Measurements from ENCODE around the gene PIH1D2. TPM values are rescaled to one million over a fixed set of nuclear protein-coding genes. Genes with fewer than 3 reads are reported as not detected.

The PIH1D2 gene
- total RNA-seq (2021) (0.71 to 0.85 TPM (median 0.71 TPM) in 3 replicates), Bru-seq, nascent RNA (percentile 39 among the genes with signal in this experiment)
- long read RNA-seq, experiment 1 = 0 reads
- long read RNA-seq, experiment 2 = 0 reads
- long read RNA-seq, experiment 3, partial matches to known transcripts = 0 of 1 reads
- long read RNA-seq, experiment 3, other reads (novel, unspliced or antisense) = 0 of 1 reads

GRCh38 chr11:112073941-112074811, at the start of gene PIH1D2, which contains the start of gene NKAPD1:
Gene PIH1D2, minus strand, starts transcription at chr11:112074017. Its CDS starts 843 bp downstream, at chr11:112073174.
Gene NKAPD1, plus strand, starts transcription at chr11:112074299. Its CDS starts 1,276 bp downstream, at chr11:112075575.
- ATAC-seq (peak; percentile 98), DNase-seq (ENCODE audit: low spot score) (peak; percentile 74)
- no peaks in the 10 kb centered on the region for H3K27me3 Mint-ChIP-seq (ENCODE audit: low read depth)
- H3K27ac Mint-ChIP-seq = peak within 1 kb of the TSS; percentile 99
- CTCF ChIA-PET = no interaction called here
- POLR2A ChIA-PET = no interaction called here
- peak within 1 kb of the TSS; percentile 90 for H3K4me3 Mint-ChIP-seq
- H3K9me3 Mint-ChIP-seq = no peaks in the 10 kb centered on the region
- peaks cover 10% of the 10 kb centered on the region for H3K4me1 Mint-ChIP-seq
- H3K36me3 Mint-ChIP-seq = peaks cover 15% of the 10 kb centered on the region
- no peak for TF ChIP-seq ZNF416 (CRISPR knock-in tag; IDR thresholded peaks at IDR 0.05)
- TF ChIP-seq FOXP1 (CRISPR knock-in tag; IDR thresholded peaks at IDR 0.05; ENCODE audit: borderline replicate concordance) = 0 out of 2 replicates have a peak, but pooled peaks have one; percentile 43
- no peak for TF ChIP-seq USF2 (CRISPR knock-in tag; IDR thresholded peaks at IDR 0.05)
- TF ChIP-seq ZNF281 (CRISPR knock-in tag; IDR thresholded peaks at IDR 0.05) = no peak; the same call in 1 of the 2 replicates
- peak; percentile 87 for TF ChIP-seq PRDM15 (CRISPR knock-in tag; IDR thresholded peaks at IDR 0.05)
- 0 out of 2 replicates have a peak, but pooled peaks have one; percentile 24 for TF ChIP-seq CREM (CRISPR knock-in tag; IDR thresholded peaks at IDR 0.05)
- TF ChIP-seq FOXJ3 (CRISPR knock-in tag; IDR thresholded peaks at IDR 0.05; ENCODE audit: borderline replicate concordance) = no peak
- no peak for TF ChIP-seq SMAD4 (CRISPR knock-in tag; IDR thresholded peaks at IDR 0.05)
- TF ChIP-seq TP53 (CRISPR knock-in tag; IDR thresholded peaks at IDR 0.05) = no peak
- TF ChIP-seq ARID4B (CRISPR knock-in tag; IDR thresholded peaks at IDR 0.05; ENCODE audit: borderline replicate concordance) = peak; percentile 22; the same call in 1 of the 2 replicates
- no peak for TF ChIP-seq FOXP4 (CRISPR knock-in tag; IDR thresholded peaks at IDR 0.05)
- TF ChIP-seq ZNF512 (CRISPR knock-in tag; IDR thresholded peaks at IDR 0.05; ENCODE audit: borderline replicate concordance) = no peak
- no peak for TF ChIP-seq ZNF121 (CRISPR knock-in tag; IDR thresholded peaks at IDR 0.05)
- TF ChIP-seq HMGXB4 (CRISPR knock-in tag; IDR thresholded peaks at IDR 0.05) = no peak
- no peak for TF ChIP-seq NR2C2 (CRISPR knock-in tag; IDR thresholded peaks at IDR 0.05)
- no peak for TF ChIP-seq ZBTB43 (CRISPR knock-in tag; IDR thresholded peaks at IDR 0.05)
